Esophagus muscularis mucosa (tissue), 4 donors: ENCODE results near the gene MRGPRF. TPM values are rescaled to one million over a fixed set of nuclear protein-coding genes. Genes with fewer than 3 reads are reported as not detected.

Experiments used
- DNase-seq: peaks from one replicate; pipeline ENCODE4 v3.0.0-alpha.2; 2017; ENCODE audit errors: extremely low spot score
- H3K27ac ChIP-seq, 4 donors: fragments of 200-600 bp; sonication (generic); replicated peaks in 1 of 4; 1 replicate in 3 of 4; 2 replicates in 1 of 4; pipeline ENCODE4 v1.5.1; 2016 to 2019; ENCODE audit warnings: mild to moderate bottlenecking in 1 of 4
- H3K27me3 ChIP-seq, 4 donors: fragments of 200-600 bp; sonication (generic); one replicate each; pipeline versions ENCODE4 v1.5.1 to v1.6.0; 2016 to 2019
- H3K36me3 ChIP-seq, 4 donors: fragments of 200-600 bp; sonication (generic); one replicate each; pipeline ENCODE4 v1.5.1; 2016 to 2019
- H3K4me1 ChIP-seq, 4 donors: fragments of 200-600 bp; sonication (generic); one replicate each; pipeline ENCODE4 v1.5.1; 2016 to 2019
- H3K4me3 ChIP-seq, 4 donors: fragments of 200-600 bp; sonication (generic); 1 replicate in 2 of 4; 2 replicates in 2 of 4; pipeline ENCODE4 v1.5.1; 2016 to 2019; ENCODE audit warnings: mild to moderate bottlenecking in 4 of 4, moderate library complexity in 1 of 4
- H3K9me3 ChIP-seq, 4 donors: fragments of 200-600 bp; sonication (generic); 1 replicate in 3 of 4; 2 replicates in 1 of 4; pipeline ENCODE4 v1.5.1; 2016 to 2019
- EP300 ChIP-seq: sonication (generic); formaldehyde crosslinking; IDR thresholded peaks from one replicate; pipeline ENCODE4 v1.6.1; 2017; ENCODE audit warnings: antibody characterized with exemption
- POLR2A ChIP-seq: fragments of 450-650 bp; IDR thresholded peaks from one replicate; pipeline ENCODE4 v1.6.1; 2017; ENCODE audit warnings: antibody characterized with exemption, moderate library complexity, mild to moderate bottlenecking, low read depth
- POLR2AphosphoS5 ChIP-seq, 2 donors: sonication (generic); formaldehyde crosslinking; IDR thresholded peaks; one replicate each; pipeline ENCODE4 v1.6.1; 2017; ENCODE audit warnings: antibody characterized with exemption in 2 of 2
- WGBS: methylation state at CpG from one replicate; pipeline ENCODE4 v1.1.5; 2018; 5-methylcytosine and 5-hydroxymethylcytosine counted together
- intact Hi-C: fragments of 100-400 bp; cut with DNase I; formaldehyde crosslinking; loops from one replicate; pipeline ENCODE4 v1.15.1; 2023
- total RNA-seq, 4 donors: library from RNA; depleted of rRNA; stranded (reverse); fragments of >200 nt; gene quantifications; one replicate each; pipeline versions ENCODE4 v1.1.0 to v1.2.1, GENCODE V29; 2016
- TF ChIP-seq, protein P1 (sequence below), 3 experiments: fragments of 200-600 bp in 2 of 3; fragments of 450-650 bp in 1 of 3; sonication (generic) in 2 of 3; IDR thresholded peaks; one replicate each; pipeline ENCODE4 v1.5.1; 2017 to 2019; ENCODE audit warnings: antibody characterized with exemption in 3 of 3, mild to moderate bottlenecking in 2 of 3, moderate library complexity in 1 of 3

MRGPRF gene
- total RNA-seq, 4 donors from 2014 or later = 77.9 to 206 (median 126) TPM

DNA sequence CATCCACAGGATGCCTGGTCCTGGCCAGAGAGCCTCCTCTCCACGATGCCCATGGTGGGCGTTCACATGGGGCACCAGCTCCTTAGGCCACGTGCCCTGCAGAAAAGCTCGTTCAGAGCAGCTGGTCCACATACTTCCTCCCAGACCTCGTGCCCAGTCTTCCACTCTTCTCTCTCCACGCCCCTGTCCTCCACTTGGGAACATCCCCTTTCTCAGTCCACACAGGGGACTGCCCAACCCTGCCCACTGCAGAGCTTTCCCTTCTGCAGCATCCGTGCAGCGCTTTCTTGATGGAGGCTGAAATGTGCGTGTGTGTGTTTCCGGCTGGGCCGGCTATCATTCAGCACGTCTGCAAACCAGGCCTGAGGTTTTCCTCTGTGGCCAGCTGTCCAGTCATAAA lies 46.9 kb upstream of the MRGPRF start:
- Histone ChIP-seq H3K27me3 (no peaks in the 10 kb centered on the region), H3K9me3 (no peaks in the 10 kb centered on the region), H3K27ac (no peak overlapping the region), H3K36me3 (peaks cover 29 to 85% (median 69%) of the 10 kb centered on the region in 4 donors), H3K4me1 (peaks cover 13 to 91% (median 64%) of the 10 kb centered on the region in 4 donors), H3K4me3 (no peak overlapping the region)
- no peak for DNase-seq
- TF ChIP-seq POLR2A = no peak
- no peak for TF ChIP-seq EP300
- TF ChIP-seq POLR2AphosphoS5 (IDR thresholded peaks at IDR 0.05) = no peak
- TF ChIP-seq, protein P1, sequence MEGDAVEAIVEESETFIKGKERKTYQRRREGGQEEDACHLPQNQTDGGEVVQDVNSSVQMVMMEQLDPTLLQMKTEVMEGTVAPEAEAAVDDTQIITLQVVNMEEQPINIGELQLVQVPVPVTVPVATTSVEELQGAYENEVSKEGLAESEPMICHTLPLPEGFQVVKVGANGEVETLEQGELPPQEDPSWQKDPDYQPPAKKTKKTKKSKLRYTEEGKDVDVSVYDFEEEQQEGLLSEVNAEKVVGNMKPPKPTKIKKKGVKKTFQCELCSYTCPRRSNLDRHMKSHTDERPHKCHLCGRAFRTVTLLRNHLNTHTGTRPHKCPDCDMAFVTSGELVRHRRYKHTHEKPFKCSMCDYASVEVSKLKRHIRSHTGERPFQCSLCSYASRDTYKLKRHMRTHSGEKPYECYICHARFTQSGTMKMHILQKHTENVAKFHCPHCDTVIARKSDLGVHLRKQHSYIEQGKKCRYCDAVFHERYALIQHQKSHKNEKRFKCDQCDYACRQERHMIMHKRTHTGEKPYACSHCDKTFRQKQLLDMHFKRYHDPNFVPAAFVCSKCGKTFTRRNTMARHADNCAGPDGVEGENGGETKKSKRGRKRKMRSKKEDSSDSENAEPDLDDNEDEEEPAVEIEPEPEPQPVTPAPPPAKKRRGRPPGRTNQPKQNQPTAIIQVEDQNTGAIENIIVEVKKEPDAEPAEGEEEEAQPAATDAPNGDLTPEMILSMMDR (IDR thresholded peaks at IDR 0.05) = no peak
- intact Hi-C loops = no loop called here
- WGBS = 66% methylated on average over 12 of the region's 12 CpGs

DNA sequence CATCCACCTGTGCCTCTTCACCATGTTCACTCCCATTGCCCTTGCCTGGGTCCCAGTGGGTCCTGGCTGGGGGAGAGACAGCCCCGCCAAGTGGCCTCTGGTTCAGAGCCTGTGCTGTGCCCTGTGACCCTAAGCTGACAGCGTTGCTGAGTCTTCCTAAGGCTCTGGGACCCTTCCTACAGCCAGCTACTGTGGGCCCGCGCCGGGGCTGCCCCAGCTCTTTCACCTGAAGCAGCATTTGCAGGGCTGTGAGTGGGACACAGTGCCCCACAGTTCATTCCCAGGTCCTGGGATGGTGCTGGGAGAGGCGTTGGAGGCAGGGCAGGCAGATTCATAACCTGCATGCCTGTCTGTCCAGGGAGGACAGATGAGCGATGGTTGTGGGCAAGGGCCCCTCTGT lies 46.4 kb upstream of the MRGPRF start:
- WGBS = 88% methylated on average over 7 of the region's 7 CpGs
- intact Hi-C loops = no loop called here
- no peak overlapping the region for H3K27ac ChIP-seq
- TF ChIP-seq POLR2AphosphoS5 (IDR thresholded peaks at IDR 0.05) = no peak
- TF ChIP-seq, protein P1 (IDR thresholded peaks at IDR 0.05) = no peak
- no peak for TF ChIP-seq EP300
- no peaks in the 10 kb centered on the region for H3K27me3 ChIP-seq
- H3K9me3 ChIP-seq = no peaks in the 10 kb centered on the region
- no peak overlapping the region for H3K4me3 ChIP-seq
- H3K4me1 ChIP-seq = peaks cover 11 to 91% (median 63%) of the 10 kb centered on the region in 4 donors
- peaks cover 30 to 87% (median 74%) of the 10 kb centered on the region in 4 donors for H3K36me3 ChIP-seq
- no peak for DNase-seq

DNA sequence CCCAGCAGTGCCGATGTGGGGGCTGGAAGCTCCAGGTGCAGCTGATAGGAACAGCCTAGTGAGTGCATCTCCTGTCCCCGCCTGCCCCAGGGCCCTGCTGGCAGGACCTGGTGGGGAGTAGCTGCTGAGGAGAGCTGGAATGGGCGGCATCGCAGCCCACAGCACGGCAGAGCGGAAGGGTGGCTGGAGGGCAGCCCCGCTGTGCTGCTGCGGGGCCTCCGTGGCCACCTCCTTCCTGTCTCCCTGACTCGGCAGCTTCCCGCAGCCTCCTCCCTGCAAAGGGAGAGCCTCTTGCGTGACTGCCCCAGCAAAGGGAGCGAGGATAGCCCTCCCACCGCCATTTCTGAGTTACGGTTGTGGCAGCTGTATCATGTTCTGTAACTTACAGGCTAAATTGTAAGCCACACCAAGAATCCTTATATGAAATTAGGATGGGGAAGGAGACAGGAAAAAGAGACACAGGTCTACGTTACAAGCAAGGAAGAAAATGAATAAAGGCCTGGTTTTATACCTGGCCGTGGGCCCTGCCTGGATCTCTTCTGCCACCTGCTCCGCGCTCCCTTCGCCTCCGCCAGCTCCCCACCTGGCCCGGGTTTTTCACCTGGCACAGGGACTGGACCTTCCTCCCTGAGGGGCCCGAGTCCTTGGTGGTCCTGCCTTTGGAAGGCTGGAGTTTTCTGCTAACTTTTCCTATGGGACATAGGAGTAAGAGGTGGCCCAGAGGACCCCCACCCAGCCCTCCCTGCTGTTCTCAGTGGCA lies 45.6 kb upstream of the MRGPRF start:
- TF ChIP-seq POLR2A (no peak), EP300 (no peak), POLR2AphosphoS5 (IDR thresholded peaks at IDR 0.05) (no peak)
- TF ChIP-seq, protein P1 (IDR thresholded peaks at IDR 0.05) = no peak
- WGBS = 79% methylated on average over 22 of the region's 23 CpGs
- intact Hi-C loops = no loop called here
- Histone ChIP-seq H3K4me3 (no peak overlapping the region), H3K27ac (peak overlapping the region in 1 of 4 donors; percentile 14), H3K9me3 (no peaks in the 10 kb centered on the region), H3K36me3 (peaks cover 36 to 87% (median 71%) of the 10 kb centered on the region in 4 donors), H3K4me1 (peaks cover 13 to 91% (median 66%) of the 10 kb centered on the region in 4 donors), H3K27me3 (no peaks in the 10 kb centered on the region)
- DNase-seq = no peak

DNA sequence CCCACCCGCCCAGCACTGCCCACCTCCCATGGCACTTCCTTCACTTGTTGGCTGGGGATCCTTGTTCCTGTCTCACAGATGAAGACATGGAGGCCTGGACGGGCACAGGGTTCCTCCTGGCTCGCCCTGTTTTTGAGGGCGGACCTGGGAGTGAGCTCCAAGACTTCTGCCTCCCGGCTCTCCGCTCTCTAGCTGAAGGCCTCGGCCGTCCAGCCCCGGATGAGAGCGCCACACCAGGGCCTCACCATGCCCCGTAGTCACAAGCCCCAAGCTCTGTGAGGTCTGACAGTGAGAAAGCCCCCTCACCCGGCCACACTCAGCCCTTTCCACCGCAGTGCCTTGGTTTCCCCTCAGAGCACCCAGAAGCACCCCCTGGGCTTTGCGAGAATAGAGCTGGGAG lies 44.8 kb upstream of the MRGPRF start:
- Histone ChIP-seq H3K9me3 (no peaks in the 10 kb centered on the region), H3K27ac (peak overlapping the region in 1 of 4 donors; percentile 7), H3K4me1 (peaks cover 22 to 92% (median 70%) of the 10 kb centered on the region in 4 donors), H3K36me3 (peaks cover 36 to 80% (median 62%) of the 10 kb centered on the region in 4 donors), H3K27me3 (no peaks in the 10 kb centered on the region), H3K4me3 (no peak overlapping the region)
- intact Hi-C loops = no loop called here
- TF ChIP-seq POLR2A (no peak), EP300 (no peak), POLR2AphosphoS5 (IDR thresholded peaks at IDR 0.05) (no peak)
- TF ChIP-seq, protein P1 (IDR thresholded peaks at IDR 0.05) = no peak
- DNase-seq = no peak
- WGBS = 95% methylated on average over 8 of the region's 14 CpGs
